Sigmoid colon (tissue), 7 donors: ENCODE measurements around the gene AKAP1. TPM values are rescaled to one million over a fixed set of nuclear protein-coding genes. Genes with fewer than 3 reads are reported as not detected.
A peak's percentile ranks its signal among the peaks of the same experiment; 100 is the strongest.

ENCODE experiments used
- DNase-seq: peaks from one replicate; pipeline ENCODE4 v3.0.0-alpha.2; 2019
- H3K27ac ChIP-seq, 4 donors: fragments of 200-600 bp; sonication (generic); one replicate each; pipeline ENCODE4 v1.5.1; 2016 to 2019; ENCODE audit warnings: mild to moderate bottlenecking in 1 of 4
- H3K27me3 ChIP-seq, 3 donors: fragments of 200-600 bp; sonication (generic); one replicate each; pipeline ENCODE4 v1.5.1; 2019; ENCODE audit warnings: mild to moderate bottlenecking in 1 of 3
- H3K36me3 ChIP-seq, 4 donors: fragments of 200-600 bp; sonication (generic); one replicate each; pipeline ENCODE4 v1.5.1; 2016 to 2019
- H3K4me1 ChIP-seq, 4 donors: fragments of 200-600 bp; sonication (generic); one replicate each; pipeline ENCODE4 v1.5.1; 2017 to 2019
- H3K4me3 ChIP-seq, 4 donors: fragments of 200-600 bp; sonication (generic); one replicate each; pipeline ENCODE4 v1.5.1; 2017 to 2019; ENCODE audit warnings: mild to moderate bottlenecking in 2 of 4, moderate library complexity in 1 of 4
- H3K9me3 ChIP-seq, 4 donors: fragments of 200-600 bp in 3 of 4; sonication (generic) in 3 of 4; one replicate each; pipeline versions ENCODE4 v1.5.1 to v1.6.1; 2013 to 2019
- CTCF ChIP-seq, 4 experiments: fragments of 450-650 bp in 3 of 4; fragments of 200-600 bp in 1 of 4; IDR thresholded peaks; one replicate each; pipeline ENCODE4 v1.5.1; 2016 to 2019; ENCODE audit warnings: antibody characterized with exemption in 4 of 4, mild to moderate bottlenecking in 3 of 4, moderate library complexity in 2 of 4
- EP300 ChIP-seq, 4 donors: sonication (generic); formaldehyde crosslinking; IDR thresholded peaks; one replicate each; pipeline ENCODE4 v1.6.1; 2017; ENCODE audit warnings: antibody characterized with exemption in 4 of 4
- POLR2A ChIP-seq, 2 donors: fragments of 450-650 bp; IDR thresholded peaks; one replicate each; pipeline ENCODE4 v1.6.1; 2016; ENCODE audit warnings: antibody characterized with exemption in 2 of 2, mild to moderate bottlenecking in 2 of 2, moderate library complexity in 2 of 2
- POLR2AphosphoS5 ChIP-seq, 4 donors: sonication (generic); formaldehyde crosslinking; IDR thresholded peaks; one replicate each; pipeline ENCODE4 v1.6.1; 2017; ENCODE audit warnings: antibody characterized with exemption in 4 of 4
- WGBS, 2 donors: extraction: QIAGEN DNeasy Blood & Tissue Kit; methylation state at CpG; one replicate each; pipeline ENCODE4 v1.1.7; 2013; 5-methylcytosine and 5-hydroxymethylcytosine counted together
- intact Hi-C: fragments of 100-400 bp; cut with DNase I; formaldehyde crosslinking; loops from one replicate; pipeline ENCODE4 v1.15.1; 2023
- polyA plus RNA-seq, 3 donors: library from polyadenylated mRNA; stranded (reverse); fragments of 200-250 nt; gene quantifications; one replicate each; pipeline ENCODE4 v1.2.3, GENCODE V29; 2013
- total RNA-seq, 4 donors: library from RNA; depleted of rRNA; stranded (reverse); fragments of >200 nt; gene quantifications; one replicate each; pipeline ENCODE4 v1.1.0, GENCODE V29; 2016
- donor health status: healthy with polysubstance abuse.
- donor health status: Bipolar disorder and iron deficiency.
- donor health status: healthy.

AKAP1 gene
- total and polyA plus RNA-seq, 7 donors = 12.7 to 126 (median 78.9) TPM

DNA sequence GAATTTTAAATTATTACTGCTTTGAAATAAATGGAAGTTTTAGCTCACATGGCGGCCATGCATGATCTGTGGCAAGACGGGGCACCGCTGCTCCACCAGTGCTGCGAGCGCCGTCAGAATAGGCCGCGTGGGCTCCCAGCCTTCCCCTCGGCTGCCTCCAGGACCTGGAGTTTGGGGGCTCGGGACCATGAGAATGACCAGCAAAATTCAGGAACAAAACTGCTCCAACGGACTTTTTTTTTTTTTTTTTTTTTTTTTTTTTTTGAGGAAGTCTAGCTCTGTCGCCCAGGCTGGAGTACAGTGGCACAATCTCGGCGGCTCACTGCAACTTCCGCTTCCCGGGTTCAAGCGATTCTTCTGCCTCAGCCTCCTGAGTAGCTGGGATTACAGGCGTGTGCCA lies 38.3 kb upstream of the AKAP1 start:
- no peak for TF ChIP-seq POLR2AphosphoS5 (IDR thresholded peaks at IDR 0.05)
- TF ChIP-seq CTCF (IDR thresholded peaks at IDR 0.05) = no peak
- TF ChIP-seq EP300 (IDR thresholded peaks at IDR 0.05) = no peak
- TF ChIP-seq POLR2A (IDR thresholded peaks at IDR 0.05) = no peak
- H3K36me3 ChIP-seq = no peaks in the 10 kb centered on the region
- peak overlapping the region in 2 of 4 donors; percentile 47 for H3K4me3 ChIP-seq
- H3K4me1 ChIP-seq = peaks cover 0 to 21% (median 14%) of the 10 kb centered on the region in 4 donors
- WGBS, 2 donors = 75 to 88% methylated on average over 18 of the region's 18 CpGs
- intact Hi-C loops = no loop called here
- DNase-seq = no peak
- H3K27me3 ChIP-seq = peaks cover 0 to 23% (median 0%) of the 10 kb centered on the region in 3 donors
- H3K27ac ChIP-seq = peak overlapping the region in 1 of 4 donors; percentile 29
- no peaks in the 10 kb centered on the region for H3K9me3 ChIP-seq

DNA sequence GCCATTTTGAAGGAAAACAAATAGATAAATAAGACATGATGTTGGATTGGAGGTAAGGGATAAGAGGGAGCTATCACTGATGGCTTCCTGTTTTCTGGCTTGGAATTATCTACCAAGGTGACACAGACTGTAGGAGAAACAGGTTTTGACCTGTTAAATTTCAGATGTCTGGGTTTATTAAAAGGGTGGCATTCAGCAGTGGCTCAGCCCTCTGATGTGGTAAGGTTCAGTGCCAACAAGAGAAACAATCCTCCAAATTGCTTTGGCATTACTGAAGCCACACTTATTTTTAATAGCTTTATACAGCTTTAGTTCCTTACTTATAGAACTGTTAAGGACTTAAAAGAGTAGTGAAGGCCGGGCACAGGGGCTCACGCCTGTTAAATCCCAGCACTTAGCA lies 37.0 kb upstream of the AKAP1 start:
- no peak for DNase-seq
- 90 to 99% methylated on average over 2 of the region's 2 CpGs for WGBS, 2 donors
- intact Hi-C loops = no loop called here
- Histone ChIP-seq H3K4me3 (no peak overlapping the region), H3K27me3 (peaks cover 0 to 23% (median 0%) of the 10 kb centered on the region in 3 donors), H3K27ac (no peak overlapping the region), H3K9me3 (no peaks in the 10 kb centered on the region), H3K36me3 (no peaks in the 10 kb centered on the region), H3K4me1 (peaks cover 0 to 28% (median 17%) of the 10 kb centered on the region in 4 donors)
- TF ChIP-seq CTCF (IDR thresholded peaks at IDR 0.05) (no peak), POLR2AphosphoS5 (IDR thresholded peaks at IDR 0.05) (no peak), EP300 (IDR thresholded peaks at IDR 0.05) (no peak), POLR2A (IDR thresholded peaks at IDR 0.05) (no peak)

DNA sequence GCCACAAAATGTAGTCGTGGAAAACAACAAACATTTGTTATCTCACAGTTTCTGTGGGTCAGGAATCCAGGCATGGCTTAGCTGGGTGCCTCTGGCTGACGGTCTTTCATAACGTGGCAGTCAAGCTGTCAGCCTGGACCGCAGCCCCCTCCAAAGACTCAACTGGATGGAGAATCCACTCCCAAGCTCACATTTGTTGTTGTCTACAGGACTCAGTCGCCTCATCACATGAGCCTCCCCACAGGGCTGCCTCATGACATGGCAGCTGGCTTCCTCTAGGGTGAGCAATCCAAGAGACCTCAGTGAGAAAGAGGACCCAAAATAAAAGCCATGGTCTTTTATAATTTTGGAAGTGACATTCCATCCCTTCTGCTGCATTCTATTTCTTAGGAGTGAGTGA lies 34.7 kb upstream of the AKAP1 start:
- intact Hi-C loops = no loop called here
- no peaks in the 10 kb centered on the region for H3K9me3 ChIP-seq
- no peak overlapping the region for H3K27ac ChIP-seq
- 85 to 86% methylated on average over 5 of the region's 5 CpGs for WGBS, 2 donors
- H3K36me3 ChIP-seq = no peaks in the 10 kb centered on the region
- peaks cover 0 to 11% (median 0%) of the 10 kb centered on the region in 3 donors for H3K27me3 ChIP-seq
- TF ChIP-seq POLR2AphosphoS5 (IDR thresholded peaks at IDR 0.05) (no peak), CTCF (IDR thresholded peaks at IDR 0.05) (no peak), POLR2A (IDR thresholded peaks at IDR 0.05) (no peak), EP300 (IDR thresholded peaks at IDR 0.05) (no peak)
- H3K4me3 ChIP-seq = no peak overlapping the region
- DNase-seq = no peak
- H3K4me1 ChIP-seq = peaks cover 0 to 36% (median 24%) of the 10 kb centered on the region in 4 donors

GRCh38 chr17:57051886-57052361 lies 33.1 kb upstream of the AKAP1 start:
- intact Hi-C loops = no loop called here
- 80 to 83% methylated on average over 5 of the region's 5 CpGs for WGBS, 2 donors
- no peak for TF ChIP-seq EP300 (IDR thresholded peaks at IDR 0.05)
- TF ChIP-seq POLR2A (IDR thresholded peaks at IDR 0.05) = no peak
- no peak for TF ChIP-seq CTCF (IDR thresholded peaks at IDR 0.05)
- TF ChIP-seq POLR2AphosphoS5 (IDR thresholded peaks at IDR 0.05) = peak; percentile 26 to 65 (median 38)
- Histone ChIP-seq H3K27ac (peak overlapping the region in 3 of 4 donors; percentile 25 to 59 (median 34)), H3K4me1 (peaks cover 0 to 24% (median 14%) of the 10 kb centered on the region in 4 donors), H3K36me3 (no peaks in the 10 kb centered on the region), H3K27me3 (no peaks in the 10 kb centered on the region), H3K4me3 (no peak overlapping the region), H3K9me3 (no peaks in the 10 kb centered on the region)
- peak; percentile 68 for DNase-seq

DNA sequence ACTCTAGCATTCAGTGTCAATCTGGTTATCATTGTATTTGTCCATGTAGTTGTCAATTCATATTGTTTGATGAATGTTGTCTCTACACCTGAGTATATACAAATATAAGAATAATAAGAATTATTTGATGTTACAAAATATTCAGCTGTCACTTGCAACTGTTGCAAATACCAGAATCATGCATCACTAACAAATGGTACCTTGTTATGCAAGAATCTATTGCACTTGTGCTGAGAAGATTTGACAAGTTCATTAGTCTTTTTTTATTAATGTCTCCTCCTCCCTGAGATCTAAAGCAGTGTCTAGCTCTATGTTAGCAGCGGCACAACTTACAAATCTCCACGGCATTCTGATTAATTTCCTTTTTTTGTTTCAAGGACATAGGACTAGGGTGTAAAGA lies 22.2 kb upstream of the AKAP1 start:
- intact Hi-C loops = no loop called here
- H3K27ac ChIP-seq = no peak overlapping the region
- 86 to 91% methylated on average over 2 of the region's 2 CpGs for WGBS, 2 donors
- TF ChIP-seq POLR2A (IDR thresholded peaks at IDR 0.05) (no peak), CTCF (IDR thresholded peaks at IDR 0.05) (no peak), POLR2AphosphoS5 (IDR thresholded peaks at IDR 0.05) (no peak), EP300 (IDR thresholded peaks at IDR 0.05) (no peak)
- no peak for DNase-seq
- H3K4me1 ChIP-seq = no peaks in the 10 kb centered on the region
- H3K36me3 ChIP-seq = no peaks in the 10 kb centered on the region
- no peaks in the 10 kb centered on the region for H3K27me3 ChIP-seq
- no peaks in the 10 kb centered on the region for H3K9me3 ChIP-seq
- no peak overlapping the region for H3K4me3 ChIP-seq
